GM18507 (cell line): ENCODE data around the gene BMPR2.
A peak's percentile ranks its signal among the peaks of the same experiment; 100 is the strongest.
"Not testable (repeated sequence)": the region's sequence is repeated elsewhere in the genome, so short reads cannot be mapped to it uniquely, and the experiment has no call there.

Source experiments
- DNase-seq: peaks from one replicate; pipeline ENCODE4 v3.0.0; 2011; ENCODE audit warnings: low read depth; ENCODE audit not compliant: insufficient read length; ENCODE audit errors: extremely low spot score
- FAIRE-seq: peaks from 2 replicates; lab custom pipeline; 2011; peaks lifted over from hg19 to GRCh38; lab: Jason Lieb, UNC

The BMPR2 gene

DNA sequence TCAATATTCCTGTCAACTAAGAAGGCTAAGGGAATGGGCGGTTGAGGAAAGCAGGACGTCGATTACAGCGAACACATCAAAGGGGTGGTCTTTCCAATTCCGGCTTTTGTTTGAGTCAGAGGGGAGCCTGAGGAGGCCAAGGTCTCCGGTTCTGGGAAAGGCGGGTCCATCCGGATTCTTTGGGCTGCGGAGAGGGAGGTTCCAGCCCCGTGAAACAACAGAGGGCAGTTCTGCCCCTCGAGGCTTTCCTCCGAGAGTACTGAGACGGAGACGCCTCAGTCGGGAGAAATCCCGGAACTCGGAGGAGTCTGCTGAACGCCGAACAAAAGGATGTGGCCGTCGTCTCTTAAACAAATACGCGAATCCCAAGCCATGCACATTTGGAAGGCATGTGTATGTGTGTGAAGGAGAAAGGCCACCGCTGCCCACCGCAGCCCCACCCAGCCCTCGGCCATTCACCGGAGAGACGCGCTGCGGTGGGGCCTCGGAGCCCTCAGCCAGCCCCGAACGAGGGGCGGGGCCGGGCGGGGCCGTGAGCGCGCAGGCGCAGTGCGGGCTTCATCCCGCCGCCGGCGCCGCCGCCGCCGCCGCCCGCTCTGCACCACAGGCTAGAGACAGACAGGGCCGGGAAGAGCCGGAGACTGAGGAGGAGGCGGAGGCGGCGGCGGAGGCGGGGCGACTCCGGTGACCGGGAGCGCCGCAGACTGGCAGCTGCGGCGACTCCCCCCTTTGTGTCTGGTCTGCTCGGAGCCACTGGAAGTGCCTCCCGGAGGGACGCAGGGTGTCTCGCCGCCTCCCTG, at the start of gene BMPR2:
Gene BMPR2, plus strand, starts transcription at position 719 of the 800 bp plus-strand sequence. CDS start 1,148 bp downstream, outside the sequence.
- DNase-seq (peak; percentile 62), FAIRE-seq (peak; percentile 75)

DNA sequence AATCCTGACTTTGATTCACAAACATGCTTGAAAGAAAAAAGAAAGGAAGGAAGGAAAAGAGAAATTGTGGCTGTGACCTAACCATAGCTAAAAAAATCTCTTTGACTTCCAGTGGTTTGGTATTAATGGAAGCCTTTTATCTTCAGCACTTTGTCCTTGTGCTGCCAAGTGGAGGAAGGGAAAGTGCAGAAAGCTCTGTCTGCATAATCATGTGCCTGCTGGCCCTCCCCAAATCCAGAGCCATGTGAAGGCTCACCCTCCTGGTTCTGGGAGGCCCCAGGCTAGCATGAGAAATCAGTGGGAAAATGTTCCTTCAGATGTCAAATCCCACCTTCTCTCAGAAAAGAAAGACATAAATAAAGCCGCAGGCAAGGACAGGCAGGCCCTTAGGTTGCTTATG, 48.3 kb upstream of the BMPR2 start:
- DNase-seq (no peak), FAIRE-seq (no peak)

GRCh38 chr2:202335791-202336467, 40.2 kb upstream of the BMPR2 start:
- no peak for FAIRE-seq

DNA sequence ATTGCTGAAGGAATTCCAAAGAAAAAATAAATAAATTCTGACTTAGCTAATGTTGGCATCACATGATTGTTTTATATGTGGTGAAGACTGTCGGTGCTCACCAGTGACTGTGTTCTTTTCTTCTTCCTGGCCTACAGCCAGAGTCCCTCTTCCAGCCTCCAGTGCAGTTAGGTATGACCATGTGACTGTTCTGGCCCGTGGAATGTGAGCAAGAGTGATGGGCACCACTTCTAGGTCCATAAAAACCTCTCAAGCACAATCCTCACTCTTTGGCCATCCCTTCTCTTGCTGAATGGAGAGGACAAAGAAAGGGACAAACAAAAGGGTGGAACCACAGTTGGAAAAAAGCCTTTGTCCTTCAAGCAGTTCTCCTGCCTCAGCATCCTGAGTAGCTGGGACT, 39.0 kb upstream of the BMPR2 start:
- no peak for FAIRE-seq

More at GRCh38 chr2:202335791-202336467, 40.2 kb upstream of the BMPR2 start:
- no peak for DNase-seq

GRCh38 chr2:202337706-202338346, 38.3 kb upstream of the BMPR2 start:
- FAIRE-seq = no peak
- no peak for DNase-seq

More for the DNA sequence above, 39.0 kb upstream of the BMPR2 start:
- DNase-seq = no peak

DNA sequence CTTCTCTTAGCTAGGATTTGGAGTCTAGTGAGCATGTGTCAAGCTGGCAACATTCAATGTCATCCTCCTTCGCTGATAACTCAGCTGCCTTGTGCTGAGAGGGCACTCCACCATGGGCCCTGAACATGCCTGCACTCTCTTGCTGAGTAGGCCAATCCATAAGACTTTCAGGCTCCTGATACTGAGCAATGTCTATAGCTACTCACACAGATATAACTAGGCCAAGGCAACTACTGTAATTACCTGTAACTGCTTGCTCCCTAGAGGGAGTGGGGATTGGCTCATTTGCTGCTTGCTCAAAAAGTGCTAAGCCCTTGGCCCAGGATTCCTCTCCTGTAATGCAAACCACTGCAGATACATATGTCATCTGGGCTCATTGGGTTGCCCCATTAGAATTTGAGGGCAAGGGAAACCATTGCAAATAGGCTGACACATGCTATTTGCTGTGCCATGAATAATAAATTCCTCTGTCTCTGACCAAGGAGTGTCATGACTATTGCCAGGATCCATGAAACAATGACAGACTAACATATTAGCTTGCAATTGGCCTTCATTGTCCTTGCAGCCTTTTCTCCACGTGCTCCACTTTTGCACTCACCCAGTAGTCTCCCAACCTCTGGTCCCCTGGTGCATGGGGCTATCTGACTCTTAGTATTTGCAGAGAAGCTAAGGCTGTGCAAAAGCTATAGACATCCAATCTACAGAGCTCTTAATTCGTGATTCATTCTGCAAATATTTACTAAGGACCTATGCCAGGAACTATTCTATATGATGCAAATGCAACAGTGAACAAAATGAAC, 36.9 kb upstream of the BMPR2 start:
- FAIRE-seq = no peak
- DNase-seq = no peak

DNA sequence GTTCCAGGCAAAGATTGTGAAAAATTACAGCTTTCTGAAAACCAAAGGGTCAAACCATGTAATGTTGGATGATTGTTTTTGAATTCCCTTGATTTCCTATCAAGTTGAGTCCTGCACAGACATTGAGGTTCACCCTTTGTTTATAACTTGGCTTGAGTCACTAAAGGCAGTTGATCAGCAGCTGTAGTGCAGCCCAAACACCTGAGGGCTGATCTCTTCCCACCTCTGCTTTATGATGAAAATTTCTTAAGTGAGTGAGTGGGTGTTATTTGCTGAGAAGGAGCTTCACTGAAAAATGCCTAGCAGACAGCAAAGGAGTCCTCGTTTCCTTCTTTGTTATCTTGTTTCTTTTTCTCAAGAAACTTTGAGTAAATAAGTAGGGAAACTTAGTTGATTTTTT, 31.9 kb upstream of the BMPR2 start:
- DNase-seq = no peak
- no peak for FAIRE-seq

- no peak for FAIRE-seq
- DNase-seq = no peak
Measured at GRCh38 chr2:202346180-202346579, 29.9 kb upstream of the BMPR2 start.

DNA sequence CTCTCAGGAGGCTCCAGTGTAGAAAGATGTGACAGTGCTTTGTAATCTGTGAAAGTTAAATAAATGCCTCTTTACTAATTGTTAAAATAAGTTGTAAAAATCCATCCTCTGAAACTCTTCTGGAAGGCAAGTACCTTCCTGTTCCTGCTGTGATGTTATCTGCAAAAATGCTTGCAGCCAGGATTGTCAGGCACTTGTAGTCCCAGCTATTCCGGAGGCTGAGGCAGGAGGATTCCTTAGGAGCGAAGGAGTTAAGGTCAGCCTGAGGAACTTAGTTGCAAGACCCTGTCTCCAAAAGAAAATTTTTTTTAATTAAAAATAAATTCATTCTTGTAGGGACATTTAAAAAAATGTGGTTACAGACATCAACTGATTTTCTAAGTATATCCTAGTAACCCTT, 22.7 kb upstream of the BMPR2 start:
- FAIRE-seq = no peak

DNA sequence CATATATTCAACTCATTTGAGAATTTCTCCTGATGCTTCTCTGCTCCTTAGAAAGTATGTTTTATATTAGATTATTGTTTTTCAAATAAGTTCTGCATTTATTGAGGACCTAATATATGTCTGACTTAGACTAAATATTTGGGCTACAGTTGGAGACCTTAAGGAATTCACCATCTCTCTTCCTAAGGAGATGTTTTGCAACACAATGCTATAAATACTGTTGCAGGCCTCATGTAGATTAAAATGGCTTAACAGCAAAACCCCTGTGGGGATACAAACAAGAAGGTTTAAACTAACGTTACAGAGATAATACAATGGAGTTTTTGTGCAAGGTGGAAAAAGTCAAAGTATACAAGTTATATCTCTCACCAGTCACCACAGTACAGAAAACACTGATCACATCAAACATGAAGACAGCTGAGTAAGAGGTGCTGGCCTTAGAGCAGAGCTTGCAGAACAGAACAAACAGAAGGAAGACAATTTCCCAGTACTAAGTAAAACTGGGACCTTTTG, 20.1 kb upstream of the BMPR2 start:
- DNase-seq = no peak

More for the DNA sequence above, 22.7 kb upstream of the BMPR2 start:
- DNase-seq = no peak

GRCh38 chr2:202358924-202359323, 17.2 kb upstream of the BMPR2 start:
- FAIRE-seq, DNase-seq: not testable (repeated sequence)

More for the DNA sequence above, 20.1 kb upstream of the BMPR2 start:
- no peak for FAIRE-seq

GRCh38 chr2:202360646-202361045, 15.5 kb upstream of the BMPR2 start:
- DNase-seq (no peak), FAIRE-seq (no peak)

DNA sequence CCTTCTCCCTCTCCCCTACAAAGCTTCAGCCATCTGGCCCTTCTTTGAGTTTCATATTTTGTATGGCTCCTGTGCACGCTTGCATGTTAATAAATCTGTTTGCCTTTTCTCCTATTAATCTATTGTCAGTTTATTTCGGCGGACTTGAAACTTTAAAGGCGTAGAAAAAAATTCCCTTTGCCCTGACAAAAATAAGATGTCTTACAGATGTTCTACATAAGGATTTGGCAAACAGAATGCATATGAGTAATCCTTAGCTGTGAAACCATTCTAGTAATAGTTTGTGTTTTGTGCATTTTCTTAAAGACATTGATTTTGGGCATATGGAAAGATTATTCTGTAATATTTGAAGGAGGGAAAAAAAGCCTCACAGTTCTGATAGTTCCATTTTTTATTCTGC, 15.0 kb upstream of the BMPR2 start:
- FAIRE-seq (no peak), DNase-seq (no peak)

DNA sequence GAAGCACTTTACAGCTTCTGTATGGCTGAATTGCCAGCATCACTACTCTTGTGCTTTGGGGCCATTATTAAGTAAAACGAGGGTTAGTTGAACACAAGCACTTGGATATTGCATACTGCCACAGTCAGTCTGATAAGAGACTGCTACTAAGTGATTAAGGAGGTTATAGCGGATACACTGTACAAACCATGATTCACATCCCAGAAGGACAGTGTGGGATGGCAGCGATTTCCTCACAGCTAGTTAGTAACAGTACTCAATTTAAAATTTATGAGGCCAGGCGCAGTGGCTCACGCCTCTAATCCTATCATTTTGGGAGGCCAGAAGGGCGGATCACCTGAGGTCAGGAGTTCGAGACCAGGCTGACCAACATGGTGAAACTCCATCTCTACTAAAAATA, 2.6 kb upstream of the BMPR2 start:
- no peak for DNase-seq
- no peak for FAIRE-seq

GRCh38 chr2:202374383-202374782, 1.7 kb upstream of the BMPR2 start:
- not testable (repeated sequence) for DNase-seq, FAIRE-seq

GRCh38 chr2:202375033-202375608, 1.0 kb upstream of the BMPR2 start:
- no peak for DNase-seq
- FAIRE-seq = peak; percentile 51

DNA sequence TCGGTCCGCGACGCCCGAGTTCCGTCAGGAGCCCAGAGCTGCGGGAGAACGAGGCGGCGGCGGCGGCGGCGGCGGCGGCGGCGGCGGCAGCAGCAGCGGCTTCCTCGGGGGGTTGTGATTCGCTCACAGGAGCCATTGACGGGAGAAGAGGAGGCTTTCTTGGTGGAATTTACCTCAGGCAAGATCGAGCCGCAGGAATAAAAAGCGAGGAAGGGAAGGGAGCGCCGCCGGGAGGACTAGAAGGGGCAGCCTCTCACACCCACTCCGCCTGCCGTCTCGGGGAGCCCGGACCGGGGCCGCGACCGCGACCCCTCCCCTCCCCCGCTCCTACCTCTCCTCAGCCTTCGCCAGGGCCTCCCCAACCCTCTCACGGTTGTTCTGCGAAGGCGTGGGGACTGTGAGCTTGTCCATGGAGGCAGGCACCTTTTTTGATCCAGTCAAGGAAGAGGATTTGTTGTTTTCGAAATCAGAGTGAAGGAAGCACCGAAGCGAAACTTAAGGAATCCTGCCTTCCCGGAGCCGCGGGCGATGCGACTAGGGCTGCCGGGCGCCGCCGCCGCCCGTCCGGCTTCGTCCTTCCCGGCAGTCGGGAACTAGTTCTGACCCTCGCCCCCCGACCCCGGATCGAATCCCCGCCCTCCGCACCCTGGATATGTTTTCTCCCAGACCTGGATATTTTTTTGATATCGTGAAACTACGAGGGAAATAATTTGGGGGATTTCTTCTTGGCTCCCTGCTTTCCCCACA, 506 bp downstream of the BMPR2 start:
- DNase-seq (no peak), FAIRE-seq (no peak)

DNA sequence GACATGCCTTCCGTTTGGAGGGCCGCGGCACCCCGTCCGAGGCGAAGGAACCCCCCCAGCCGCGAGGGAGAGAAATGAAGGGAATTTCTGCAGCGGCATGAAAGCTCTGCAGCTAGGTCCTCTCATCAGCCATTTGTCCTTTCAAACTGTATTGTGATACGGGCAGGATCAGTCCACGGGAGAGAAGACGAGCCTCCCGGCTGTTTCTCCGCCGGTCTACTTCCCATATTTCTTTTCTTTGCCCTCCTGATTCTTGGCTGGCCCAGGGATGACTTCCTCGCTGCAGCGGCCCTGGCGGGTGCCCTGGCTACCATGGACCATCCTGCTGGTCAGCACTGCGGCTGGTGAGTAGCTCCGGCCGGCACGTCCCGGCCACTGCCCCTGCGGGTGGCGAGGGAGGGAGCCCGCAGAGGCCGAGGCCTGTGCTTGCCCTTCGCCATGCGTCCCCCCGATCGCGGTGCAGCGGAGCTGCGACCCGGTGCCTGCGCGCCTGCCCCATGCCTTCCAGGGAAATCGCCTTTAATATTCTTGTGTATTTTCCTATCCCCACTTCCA, 1.2 kb downstream of the BMPR2 start:
- DNase-seq = no peak
- FAIRE-seq = no peak
